OCI-M2 (cell line): Measurements from ENCODE around the gene TASP1.
"Not testable (repeated sequence)": the region's sequence is repeated elsewhere in the genome, so short reads cannot be mapped to it uniquely, and the experiment has no call there.

Experiments used
- DNase-seq: peaks from one replicate; lab custom pipeline; 2025; ENCODE audit not compliant: unreplicated experiment; lab: John Stamatoyannopoulos, UW

TASP1 gene

GRCh38 chr20:13507646-13508045 is 131.1 kb downstream of the TASP1 start:
- no peak for DNase-seq

- no peak for DNase-seq
Measured at GRCh38 chr20:13501500-13501899, 137.2 kb downstream of the TASP1 start.

GRCh38 chr20:13494019-13494418 is 144.7 kb downstream of the TASP1 start:
- no peak for DNase-seq

- DNase-seq: no peak
Measured at GRCh38 chr20:13493143-13493542, 145.6 kb downstream of the TASP1 start.

- DNase-seq: no peak
Measured at GRCh38 chr20:13492001-13492481, 146.7 kb downstream of the TASP1 start.

- DNase-seq: no peak
Measured at GRCh38 chr20:13487202-13487601, 151.5 kb downstream of the TASP1 start.

- DNase-seq: no peak
Measured at GRCh38 chr20:13486694-13487093, 152.0 kb downstream of the TASP1 start.

GRCh38 chr20:13485576-13485975 is 153.2 kb downstream of the TASP1 start:
- DNase-seq: no peak

GRCh38 chr20:13485019-13485418 is 153.7 kb downstream of the TASP1 start:
- not testable (repeated sequence) for DNase-seq

- DNase-seq: not testable (repeated sequence)
Measured at GRCh38 chr20:13483472-13483871, 155.3 kb downstream of the TASP1 start.

- no peak for DNase-seq
Measured at GRCh38 chr20:13478366-13478765, 160.4 kb downstream of the TASP1 start.

GRCh38 chr20:13474467-13474866 is 164.3 kb downstream of the TASP1 start:
- DNase-seq: no peak

GRCh38 chr20:13469262-13469661 is 169.5 kb downstream of the TASP1 start:
- DNase-seq: no peak

GRCh38 chr20:13468166-13468565 is 170.6 kb downstream of the TASP1 start:
- no peak for DNase-seq

GRCh38 chr20:13464702-13465101 is 174.0 kb downstream of the TASP1 start:
- no peak for DNase-seq

GRCh38 chr20:13461849-13462458 is 176.8 kb downstream of the TASP1 start:
- no peak for DNase-seq

GRCh38 chr20:13458860-13459451 is 179.8 kb downstream of the TASP1 start:
- DNase-seq: no peak

- DNase-seq: no peak
Measured at GRCh38 chr20:13457487-13457886, 181.2 kb downstream of the TASP1 start.

GRCh38 chr20:13455713-13456112 is 183.0 kb downstream of the TASP1 start:
- DNase-seq: no peak

- DNase-seq: no peak
Measured at GRCh38 chr20:13453367-13453766, 185.4 kb downstream of the TASP1 start.

GRCh38 chr20:13452470-13453124 is 186.1 kb downstream of the TASP1 start:
- DNase-seq: no peak

- no peak for DNase-seq
Measured at GRCh38 chr20:13449868-13450434, 188.8 kb downstream of the TASP1 start.
